ENCODE results near the gene C1orf35. TPM values are rescaled to one million over a fixed set of nuclear protein-coding genes. Genes with fewer than 3 reads are reported as not detected.

Gene C1orf35
- total RNA-seq, 1 donor from 2014 or later = 8.9 TPM

- intact Hi-C loops (cut with DNase I) = no loop called here
These were observed 40.5 kb upstream of the C1orf35 start for GRCh38 chr1:228143480-228144192.

GRCh38 chr1:228142701-228143136 lies 39.6 kb upstream of the C1orf35 start:
- intact Hi-C loops (cut with DNase I) = no loop called here
- DNase-seq (ENCODE audit: low spot score) = no peak

More at GRCh38 chr1:228143480-228144192, 40.5 kb upstream of the C1orf35 start:
- no peak for DNase-seq (ENCODE audit: low spot score)

GRCh38 chr1:228142155-228142691 lies 39.1 kb upstream of the C1orf35 start:
- DNase-seq (ENCODE audit: low spot score) = no peak
- intact Hi-C loops (cut with DNase I) = no loop called here

GRCh38 chr1:228141226-228142044 lies 38.3 kb upstream of the C1orf35 start:
- intact Hi-C loops (cut with DNase I) = loop anchor here (2.0 kb wide), 1 partner anchor 59 kb away; the partner anchor contains the start of gene ARF1
- no peak for DNase-seq (ENCODE audit: low spot score)

- intact Hi-C loops (cut with DNase I) = loop anchor here (1.0 to 2.0 kb wide), 2 partner anchors 25 to 58 kb away; partner anchors contain the start of genes ARF1 and IBA57
- no peak for DNase-seq (ENCODE audit: low spot score)
These were observed 37.6 kb upstream of the C1orf35 start for GRCh38 chr1:228140724-228141225.

- peak; percentile 100 for DNase-seq (ENCODE audit: low spot score)
- intact Hi-C loops (cut with DNase I) = loop anchor here (1.0 to 5.0 kb wide), 4 partner anchors 25 to 267 kb away; partner anchors contain the start of genes ARF1, C1orf35, IBA57 and TRIM11
These were observed 37.0 kb upstream of the C1orf35 start, which contains the start of gene GUK1 for GRCh38 chr1:228139931-228140723. Gene GUK1, plus strand, starts transcription at chr1:228140279. Its CDS starts 24 bp downstream, at chr1:228140303.

- intact Hi-C loops (cut with DNase I) = loop anchor here (5.0 kb wide), 2 partner anchors 37 to 268 kb away; partner anchors contain the start of genes C1orf35 and TRIM11
- DNase-seq (ENCODE audit: low spot score) = no peak
These were observed 36.3 kb upstream of the C1orf35 start for GRCh38 chr1:228139406-228139930.

GRCh38 chr1:228136901-228137300 lies 33.8 kb upstream of the C1orf35 start:
- intact Hi-C loops (cut with DNase I) = loop anchor here (5.0 kb wide), 2 partner anchors 35 to 270 kb away; partner anchors contain the start of genes C1orf35 and TRIM11
- DNase-seq (ENCODE audit: low spot score) = no peak

GRCh38 chr1:228134591-228134990 lies 31.5 kb upstream of the C1orf35 start:
- no peak for DNase-seq (ENCODE audit: low spot score)
- intact Hi-C loops (cut with DNase I) = no loop called here

- DNase-seq (ENCODE audit: low spot score) = no peak
- intact Hi-C loops (cut with DNase I) = no loop called here
These were observed 28.6 kb upstream of the C1orf35 start for GRCh38 chr1:228131766-228132165.

- no peak for DNase-seq (ENCODE audit: low spot score)
- intact Hi-C loops (cut with DNase I) = loop anchor here (10.0 kb wide), 1 partner anchor 120 kb away; the partner anchor contains the start of gene WNT3A
These were observed 22.1 kb upstream of the C1orf35 start for GRCh38 chr1:228125185-228125584.

GRCh38 chr1:228123505-228123904 lies 20.4 kb upstream of the C1orf35 start:
- no peak for DNase-seq (ENCODE audit: low spot score)
- intact Hi-C loops (cut with DNase I) = loop anchor here (10.0 kb wide), 1 partner anchor 119 kb away; the partner anchor contains the start of gene WNT3A

GRCh38 chr1:228122921-228123441 lies 19.9 kb upstream of the C1orf35 start:
- intact Hi-C loops (cut with DNase I) = loop anchor here (10.0 kb wide), 1 partner anchor 118 kb away; the partner anchor contains the start of gene WNT3A
- no peak for DNase-seq (ENCODE audit: low spot score)

- DNase-seq (ENCODE audit: low spot score) = no peak
- intact Hi-C loops (cut with DNase I) = loop anchor here (10.0 kb wide), 1 partner anchor 116 kb away; the partner anchor contains the start of gene WNT3A
These were observed 17.8 kb upstream of the C1orf35 start for GRCh38 chr1:228120857-228121489.

- no peak for DNase-seq (ENCODE audit: low spot score)
- intact Hi-C loops (cut with DNase I) = loop anchor here (10.0 kb wide), 1 partner anchor 116 kb away; the partner anchor contains the start of gene WNT3A
These were observed 17.2 kb upstream of the C1orf35 start for GRCh38 chr1:228120351-228120750.

- DNase-seq (ENCODE audit: low spot score) = no peak
- intact Hi-C loops (cut with DNase I) = no loop called here
These were observed 14.9 kb upstream of the C1orf35 start for GRCh38 chr1:228118040-228118439.

GRCh38 chr1:228117335-228117734 lies 14.2 kb upstream of the C1orf35 start:
- intact Hi-C loops (cut with DNase I) = no loop called here
- no peak for DNase-seq (ENCODE audit: low spot score)

GRCh38 chr1:228114827-228115226 lies 11.7 kb upstream of the C1orf35 start:
- DNase-seq (ENCODE audit: low spot score) = no peak

More at GRCh38 chr1:228114827-228115226, 11.7 kb upstream of the C1orf35 start:
- intact Hi-C loops (cut with DNase I) = no loop called here

Measured in cardiac septum (tissue), 1 donor.